Body of pancreas (tissue), 4 donors: ENCODE measurements around the gene LCE2D. TPM values are rescaled to one million over a fixed set of nuclear protein-coding genes. Genes with fewer than 3 reads are reported as not detected.
"Not testable (repeated sequence)": the region's sequence is repeated elsewhere in the genome, so short reads cannot be mapped to it uniquely, and the experiment has no call there.

Source experiments
- ATAC-seq: fragments of 150-250 bp; one replicate; pipeline ENCODE4 v1.9.1; 2016
- DNase-seq, 4 donors: peaks; one replicate each; pipeline ENCODE4 v3.0.0-alpha.2; 2019
- H3K27ac ChIP-seq, 4 donors: fragments of 200-600 bp; sonication (generic); 1 replicate in 3 of 4; 2 replicates in 1 of 4; pipeline versions ENCODE4 v1.5.1 to v1.6.1; 2016 to 2019; ENCODE audit warnings: mild to moderate bottlenecking in 1 of 4, mixed read lengths in 1 of 4, moderate library complexity in 1 of 4
- H3K27me3 ChIP-seq, 2 donors: fragments of 200-600 bp; sonication (generic); one replicate each; pipeline ENCODE4 v1.6.0; 2016; ENCODE audit warnings: mild to moderate bottlenecking in 1 of 2
- H3K36me3 ChIP-seq, 2 donors: fragments of 200-600 bp; sonication (generic); replicated peaks in 1 of 2; 2 replicates each; pipeline ENCODE4 v1.5.1; 2016; ENCODE audit warnings: low read depth in 2 of 2; ENCODE audit not compliant: insufficient read depth in 1 of 2
- H3K4me1 ChIP-seq: fragments of 200-600 bp; sonication (generic); one replicate; pipeline ENCODE4 v1.6.0; 2016
- H3K4me3 ChIP-seq, 2 donors: fragments of 200-600 bp; sonication (generic); 1 replicate in 1 of 2; 2 replicates in 1 of 2; pipeline ENCODE4 v1.5.1; 2016 to 2019
- H3K9me3 ChIP-seq, 3 donors: fragments of 200-600 bp; sonication (generic); 1 replicate in 2 of 3; 2 replicates in 1 of 3; pipeline ENCODE4 v1.5.1; 2016
- POLR2A ChIP-seq, 3 donors: fragments of 450-650 bp; IDR thresholded peaks; one replicate each; pipeline ENCODE4 v1.6.1; 2016; ENCODE audit warnings: antibody characterized with exemption in 3 of 3, mild to moderate bottlenecking in 2 of 3
- WGBS, 2 donors: methylation state at CpG; one replicate each; pipeline ENCODE4 v1.1.5; 2017; 5-methylcytosine and 5-hydroxymethylcytosine counted together
- intact Hi-C: fragments of 100-400 bp; cut with DNase I; formaldehyde crosslinking; loops from one replicate; pipeline ENCODE4 v1.15.1; 2023
- total RNA-seq, 2 donors: library from RNA; depleted of rRNA; stranded (reverse); fragments of >200 nt; gene quantifications; one replicate each; pipeline ENCODE4 v1.1.0, GENCODE V29; 2016
- TF ChIP-seq, protein P1 (sequence below), 7 experiments: fragments of 450-650 bp in 4 of 7; fragments of 200-600 bp in 3 of 7; sonication (generic) in 3 of 7; IDR thresholded peaks; one replicate each; pipeline ENCODE4 v1.5.1; 2016 to 2019; ENCODE audit warnings: antibody characterized with exemption in 7 of 7

Gene LCE2D
- total RNA-seq, 2 donors from 2014 or later, result not detected

DNA sequence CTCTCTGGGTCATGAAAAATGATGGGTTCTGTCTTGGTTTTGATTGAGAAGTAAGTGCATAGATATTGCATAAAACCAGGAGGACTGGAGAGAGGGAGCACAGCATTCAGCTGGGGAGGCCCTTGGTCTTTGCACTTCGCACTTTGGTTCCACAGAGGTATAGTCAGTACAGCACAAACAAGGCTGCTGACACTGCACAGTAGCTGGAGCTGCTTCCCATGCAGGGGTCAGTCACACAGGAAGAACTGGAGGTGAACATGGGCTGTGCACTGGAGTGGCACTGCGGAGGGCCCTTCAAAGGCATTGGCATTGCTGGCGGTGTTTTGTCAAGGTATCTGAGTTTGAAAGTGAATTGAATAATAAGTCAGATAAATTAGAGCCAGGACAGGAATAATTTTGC is 4.5 kb upstream of the LCE2D start:
- no peak overlapping the region for H3K4me3 ChIP-seq
- 90 to 92% methylated on average over 3 of the region's 3 CpGs for WGBS, 2 donors
- DNase-seq, result no peak
- no peaks in the 10 kb centered on the region for H3K36me3 ChIP-seq
- H3K27ac ChIP-seq, result no peak overlapping the region
- TF ChIP-seq POLR2A (IDR thresholded peaks at IDR 0.05), result no peak
- TF ChIP-seq, protein P1, sequence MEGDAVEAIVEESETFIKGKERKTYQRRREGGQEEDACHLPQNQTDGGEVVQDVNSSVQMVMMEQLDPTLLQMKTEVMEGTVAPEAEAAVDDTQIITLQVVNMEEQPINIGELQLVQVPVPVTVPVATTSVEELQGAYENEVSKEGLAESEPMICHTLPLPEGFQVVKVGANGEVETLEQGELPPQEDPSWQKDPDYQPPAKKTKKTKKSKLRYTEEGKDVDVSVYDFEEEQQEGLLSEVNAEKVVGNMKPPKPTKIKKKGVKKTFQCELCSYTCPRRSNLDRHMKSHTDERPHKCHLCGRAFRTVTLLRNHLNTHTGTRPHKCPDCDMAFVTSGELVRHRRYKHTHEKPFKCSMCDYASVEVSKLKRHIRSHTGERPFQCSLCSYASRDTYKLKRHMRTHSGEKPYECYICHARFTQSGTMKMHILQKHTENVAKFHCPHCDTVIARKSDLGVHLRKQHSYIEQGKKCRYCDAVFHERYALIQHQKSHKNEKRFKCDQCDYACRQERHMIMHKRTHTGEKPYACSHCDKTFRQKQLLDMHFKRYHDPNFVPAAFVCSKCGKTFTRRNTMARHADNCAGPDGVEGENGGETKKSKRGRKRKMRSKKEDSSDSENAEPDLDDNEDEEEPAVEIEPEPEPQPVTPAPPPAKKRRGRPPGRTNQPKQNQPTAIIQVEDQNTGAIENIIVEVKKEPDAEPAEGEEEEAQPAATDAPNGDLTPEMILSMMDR (IDR thresholded peaks at IDR 0.05), result no peak
- no peaks in the 10 kb centered on the region for H3K27me3 ChIP-seq
- no peaks in the 10 kb centered on the region for H3K4me1 ChIP-seq
- intact Hi-C loops, result no loop called here
- no peaks in the 10 kb centered on the region for H3K9me3 ChIP-seq
- no peak for ATAC-seq

DNA sequence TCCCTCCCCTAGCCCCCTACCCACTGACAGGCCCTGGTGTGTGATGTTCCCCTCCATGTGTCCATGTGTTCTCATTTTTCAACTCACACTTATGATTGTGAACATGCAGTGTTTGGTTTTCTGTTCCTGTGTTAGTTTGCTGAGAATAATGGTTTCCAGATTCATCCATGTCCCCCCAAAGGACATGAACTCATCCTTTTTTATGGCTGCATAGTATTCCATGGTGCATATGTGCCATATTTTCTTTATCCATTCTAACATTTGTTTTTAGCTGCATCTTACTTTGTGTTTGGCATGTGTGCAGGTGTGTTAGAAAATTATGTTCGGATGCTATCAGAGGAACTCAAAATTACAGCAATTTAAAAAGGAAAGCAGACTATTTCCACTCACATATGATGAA is 3.0 kb downstream of the LCE2D start:
- WGBS, 2 donors, result 66 to 71% methylated on average over 1 of the region's 1 CpG
- H3K9me3 ChIP-seq, H3K4me1 ChIP-seq, H3K4me3 ChIP-seq, H3K27ac ChIP-seq, DNase-seq, ATAC-seq, H3K36me3 ChIP-seq, intact Hi-C loops, H3K27me3 ChIP-seq: not testable (repeated sequence)

DNA sequence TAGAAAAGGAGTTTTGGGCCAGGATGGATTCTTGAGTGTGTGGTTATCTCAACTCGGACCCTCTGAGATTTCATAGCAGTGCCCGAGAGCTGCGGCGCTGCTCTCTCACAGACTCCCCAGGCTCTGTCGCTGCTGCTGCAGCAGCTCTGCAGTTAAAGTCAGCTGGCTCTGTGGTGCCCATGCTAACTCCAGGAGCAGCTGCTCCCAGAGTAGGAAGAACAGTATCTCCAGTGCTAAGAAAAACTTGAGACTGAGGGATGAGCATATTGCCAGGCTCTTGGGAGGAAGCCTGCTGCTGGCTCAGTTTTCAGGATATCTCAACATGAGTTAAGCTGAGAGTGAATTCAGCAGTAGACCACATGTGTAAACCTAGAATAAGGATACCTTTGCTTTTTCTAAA is 4.5 kb downstream of the LCE2D start:
- H3K27me3 ChIP-seq, result no peaks in the 10 kb centered on the region
- no peaks in the 10 kb centered on the region for H3K4me1 ChIP-seq
- 80 to 84% methylated on average over 5 of the region's 5 CpGs for WGBS, 2 donors
- ATAC-seq, result no peak
- TF ChIP-seq, protein P1 (IDR thresholded peaks at IDR 0.05), result no peak
- TF ChIP-seq POLR2A (IDR thresholded peaks at IDR 0.05), result no peak
- no peak overlapping the region for H3K4me3 ChIP-seq
- intact Hi-C loops, result no loop called here
- no peaks in the 10 kb centered on the region for H3K36me3 ChIP-seq
- H3K27ac ChIP-seq, result no peak overlapping the region
- DNase-seq, result no peak
- no peaks in the 10 kb centered on the region for H3K9me3 ChIP-seq

DNA sequence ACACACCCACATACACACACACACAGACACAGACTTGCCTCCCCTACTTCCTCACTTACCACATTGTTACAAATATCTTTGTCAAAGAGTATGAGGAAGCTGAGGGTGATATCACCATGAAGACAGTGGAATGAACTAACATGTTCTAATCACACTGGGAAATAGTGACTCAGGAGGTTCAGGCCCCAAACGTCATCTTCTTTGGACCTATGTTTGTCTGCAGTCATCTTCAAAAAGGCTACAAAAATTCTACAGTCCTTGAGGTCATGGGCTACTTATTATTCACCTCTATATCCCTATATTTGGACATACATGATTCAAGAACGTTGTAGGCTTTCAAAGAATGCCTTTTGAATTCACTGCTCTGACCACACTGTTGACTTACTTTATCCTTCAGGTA is 9.8 kb downstream of the LCE2D start:
- intact Hi-C loops, result no loop called here
- no peaks in the 10 kb centered on the region for H3K4me1 ChIP-seq
- H3K27me3 ChIP-seq, result no peaks in the 10 kb centered on the region
- ATAC-seq, result no peak
- no peak overlapping the region for H3K4me3 ChIP-seq
- TF ChIP-seq, protein P1 (IDR thresholded peaks at IDR 0.05), result no peak
- TF ChIP-seq POLR2A (IDR thresholded peaks at IDR 0.05), result no peak
- peaks cover 0 to 3% (median 0%) of the 10 kb centered on the region in 3 donors for H3K9me3 ChIP-seq
- no peaks in the 10 kb centered on the region for H3K36me3 ChIP-seq
- 41 to 57% methylated on average over 2 of the region's 2 CpGs for WGBS, 2 donors
- H3K27ac ChIP-seq, result no peak overlapping the region
- DNase-seq, result no peak

DNA sequence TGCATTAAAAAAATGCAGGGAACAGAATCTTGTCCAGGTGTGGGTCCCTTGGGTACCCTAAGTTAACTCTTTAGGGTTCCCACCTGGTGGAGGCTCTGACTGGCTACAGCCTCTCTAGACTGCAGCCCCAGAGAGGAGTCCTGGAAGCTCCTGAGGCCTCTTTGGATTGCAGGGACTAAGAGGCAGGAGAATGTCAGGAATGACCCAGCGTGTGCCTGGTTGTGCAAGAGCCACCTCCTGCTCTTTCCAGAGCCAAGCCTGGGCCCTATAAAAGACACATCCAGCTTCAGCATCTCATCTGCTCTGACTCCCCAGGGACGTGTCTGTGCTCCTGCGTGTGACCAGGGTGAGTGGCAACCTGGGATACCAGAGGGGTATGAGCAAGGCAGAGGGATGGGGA is 11.8 kb downstream of the LCE2D start, which contains the start of gene LCE2C:
LCE2C (plus strand) TSS at position 297 of the 400 bp plus-strand sequence. CDS start 737 bp downstream, outside the sequence.
- WGBS, 2 donors, result 52 to 83% methylated on average over 1 to 3 of the region's 3 CpGs
- H3K27me3 ChIP-seq, DNase-seq, H3K27ac ChIP-seq, intact Hi-C loops, H3K4me1 ChIP-seq, H3K4me3 ChIP-seq, ATAC-seq, H3K36me3 ChIP-seq, H3K9me3 ChIP-seq: not testable (repeated sequence)

DNA sequence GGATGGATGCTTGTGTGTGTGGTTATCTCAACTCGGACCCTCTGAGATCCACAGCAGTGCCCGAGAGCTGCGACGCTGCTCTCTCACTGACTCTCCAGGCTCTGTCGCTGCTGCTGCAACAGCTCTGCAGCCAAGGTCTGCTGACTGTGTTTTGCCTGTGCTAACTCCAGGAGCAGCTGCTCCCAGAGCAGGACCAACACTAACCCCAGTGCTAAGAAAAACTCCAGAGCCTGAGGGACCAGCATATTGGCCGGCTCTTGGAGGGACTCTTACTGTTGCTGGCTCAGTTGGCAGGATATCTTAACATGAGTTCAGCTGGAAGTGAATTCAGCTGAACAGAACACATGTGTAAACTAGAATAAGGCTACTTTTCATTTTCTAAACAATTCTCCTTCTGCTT is 16.3 kb downstream of the LCE2D start:
- WGBS, 2 donors, result 0 to 36% methylated on average over 1 to 6 of the region's 6 CpGs
- no peak for DNase-seq
- Histone ChIP-seq H3K36me3 (no peaks in the 10 kb centered on the region), H3K9me3 (no peaks in the 10 kb centered on the region), H3K27me3 (no peaks in the 10 kb centered on the region), H3K4me1 (no peaks in the 10 kb centered on the region), H3K27ac (no peak overlapping the region), H3K4me3 (no peak overlapping the region)
- intact Hi-C loops, result no loop called here
- ATAC-seq, result no peak
- TF ChIP-seq POLR2A (IDR thresholded peaks at IDR 0.05), result no peak
- TF ChIP-seq, protein P1 (IDR thresholded peaks at IDR 0.05), result no peak
